Liver (tissue), 9 donors: ENCODE results near the gene BAZ2B. TPM values are rescaled to one million over a fixed set of nuclear protein-coding genes. Genes with fewer than 3 reads are reported as not detected.

Experiments used
- DNase-seq: peaks from one replicate; pipeline ENCODE4 v3.0.0-alpha.2; 2017; ENCODE audit warnings: low spot score
- H3K27ac ChIP-seq, 2 donors: one replicate each; pipeline ENCODE4 v1.7.0; 2013; ENCODE audit warnings: inconsistent platforms in 2 of 2, low read length in 2 of 2, control low read depth in 1 of 2, low read depth in 1 of 2, mild to moderate bottlenecking in 1 of 2
- H3K27me3 ChIP-seq, 4 donors: one replicate each; pipeline versions ENCODE4 v1.6.1 to v1.7.0; 2013; ENCODE audit warnings: low read length in 3 of 4, inconsistent platforms in 1 of 4, mild to moderate bottlenecking in 1 of 4, moderate library complexity in 1 of 4; ENCODE audit not compliant: control insufficient read depth in 4 of 4, insufficient read depth in 4 of 4
- H3K36me3 ChIP-seq, 4 donors: one replicate each; pipeline versions ENCODE4 v1.6.1 to v1.7.0; 2013; ENCODE audit warnings: low read length in 3 of 4, mild to moderate bottlenecking in 3 of 4, low read depth in 1 of 4, moderate library complexity in 1 of 4; ENCODE audit not compliant: control insufficient read depth in 4 of 4, insufficient read depth in 3 of 4
- H3K4me1 ChIP-seq, 4 donors: one replicate each; pipeline versions ENCODE4 v1.6.1 to v1.7.0; 2013; ENCODE audit warnings: low read length in 3 of 4, mild to moderate bottlenecking in 3 of 4, moderate library complexity in 1 of 4; ENCODE audit not compliant: control insufficient read depth in 4 of 4, insufficient read depth in 4 of 4
- H3K4me3 ChIP-seq, 3 donors: one replicate each; pipeline versions ENCODE4 v1.6.1 to v1.7.0; 2013; ENCODE audit warnings: low read length in 3 of 3, control low read depth in 1 of 3, low read depth in 1 of 3, mild to moderate bottlenecking in 1 of 3
- H3K9ac ChIP-seq, 2 donors: one replicate each; pipeline ENCODE4 v1.7.0; 2013; ENCODE audit warnings: low read length in 2 of 2, mild to moderate bottlenecking in 2 of 2, moderate library complexity in 2 of 2, control low read depth in 1 of 2, low read depth in 1 of 2
- H3K9me3 ChIP-seq, 4 donors: one replicate each; pipeline versions ENCODE4 v1.6.1 to v1.7.0; 2013; ENCODE audit warnings: low read length in 3 of 4; ENCODE audit not compliant: control insufficient read depth in 4 of 4
- ATF3 ChIP-seq: IDR thresholded peaks from 2 replicates; pipeline ENCODE4 v1.6.1; 2016; ENCODE audit warnings: antibody characterized with exemption
- CTCF ChIP-seq: fragments of 150-350 bp; IDR thresholded peaks from 2 replicates; pipeline ENCODE4 v1.5.1; 2017; ENCODE audit warnings: improper control_type of control experiment, low read depth, low read length; ENCODE audit not compliant: missing input control
- EGR1 ChIP-seq, 2 donors: IDR thresholded peaks; 2 replicates each; pipeline ENCODE4 v1.6.1; 2016 to 2018; ENCODE audit warnings: antibody characterized with exemption in 2 of 2, low read depth in 2 of 2
- FOXA1 ChIP-seq: IDR thresholded peaks from 2 replicates; pipeline ENCODE4 v1.6.1; 2016; ENCODE audit warnings: antibody characterized with exemption
- FOXA2 ChIP-seq: IDR thresholded peaks from 2 replicates; pipeline ENCODE4 v1.6.1; 2016; ENCODE audit warnings: antibody characterized with exemption
- GABPA ChIP-seq, 2 donors: IDR thresholded peaks in 1 of 2; conservative IDR thresholded peaks in 1 of 2; 2 replicates each; pipeline ENCODE4 v1.6.1; 2016; ENCODE audit warnings: antibody characterized with exemption in 2 of 2, mild to moderate bottlenecking in 1 of 2, moderate library complexity in 1 of 2
- HNF4A ChIP-seq, 2 donors: conservative IDR thresholded peaks; 2 replicates each; pipeline ENCODE4 v1.6.1; 2016; ENCODE audit warnings: antibody characterized with exemption in 2 of 2, mild to moderate bottlenecking in 2 of 2
- HNF4G ChIP-seq: IDR thresholded peaks from 2 replicates; pipeline ENCODE4 v1.6.1; 2016; ENCODE audit warnings: antibody characterized with exemption
- JUND ChIP-seq, 2 donors: IDR thresholded peaks; 2 replicates each; pipeline ENCODE4 v1.6.1; 2016; ENCODE audit warnings: antibody characterized with exemption in 2 of 2
- MAX ChIP-seq: IDR thresholded peaks from 2 replicates; pipeline ENCODE4 v1.6.1; 2016; ENCODE audit warnings: antibody characterized with exemption
- NR2F2 ChIP-seq: IDR thresholded peaks from 2 replicates; pipeline ENCODE4 v1.6.1; 2016; ENCODE audit warnings: antibody characterized with exemption
- RAD21 ChIP-seq, 2 donors: IDR thresholded peaks; 2 replicates each; pipeline ENCODE4 v1.6.1; 2016; ENCODE audit warnings: antibody characterized with exemption in 2 of 2, mild to moderate bottlenecking in 2 of 2
- REST ChIP-seq: IDR thresholded peaks from 2 replicates; pipeline ENCODE4 v1.6.1; 2016; ENCODE audit warnings: antibody characterized with exemption, mild to moderate bottlenecking
- RXRA ChIP-seq, 2 donors: IDR thresholded peaks; 2 replicates each; pipeline ENCODE4 v1.6.1; 2017 to 2018; ENCODE audit warnings: antibody characterized with exemption in 2 of 2, mild to moderate bottlenecking in 1 of 2
- SP1 ChIP-seq: IDR thresholded peaks from 2 replicates; pipeline ENCODE4 v1.6.1; 2018; ENCODE audit warnings: antibody characterized with exemption, mild to moderate bottlenecking
- TAF1 ChIP-seq: conservative IDR thresholded peaks from 2 replicates; pipeline ENCODE4 v1.6.1; 2016; ENCODE audit warnings: antibody characterized with exemption, mild to moderate bottlenecking
- YY1 ChIP-seq: IDR thresholded peaks from 2 replicates; pipeline ENCODE4 v1.6.1; 2016; ENCODE audit warnings: antibody characterized with exemption, mild to moderate bottlenecking
- ZBTB33 ChIP-seq: IDR thresholded peaks from 2 replicates; pipeline ENCODE4 v1.6.1; 2016; ENCODE audit warnings: antibody characterized with exemption
- WGBS: extraction: QIAGEN DNeasy Blood & Tissue Kit; methylation state at CpG from one replicate; pipeline ENCODE4 v1.1.7; 2013; 5-methylcytosine and 5-hydroxymethylcytosine counted together
- polyA plus RNA-seq, 2 donors: library from polyadenylated mRNA; stranded (reverse) in 1 of 2; unstranded in 1 of 2; fragments of 200-250 nt in 1 of 2; fragments of >200 nt in 1 of 2; fragmentation: Nextera tagmentation in 1 of 2; extraction: Ambion mirVana in 1 of 2; gene quantifications; one replicate each; pipeline versions ENCODE4 v1.2.1 to v1.2.3, GENCODE V29; 2013 to 2015
- total RNA-seq, 2 donors: library from RNA; depleted of rRNA; stranded (reverse); fragments of >200 nt; gene quantifications; one replicate each; pipeline ENCODE4 v1.2.3, GENCODE V29; 2014
- donor health status: healthy.
- donor health status: healthy.
- donor health status: healthy.
- donor health status: healthy.
- donor health status: healthy.

The BAZ2B gene
- total and polyA plus RNA-seq, 4 donors: 6.7 to 61.0 (median 24.9) TPM

- TF ChIP-seq HNF4G (no peak), FOXA2 (no peak), MAX (no peak), TAF1 (no peak), RAD21 (IDR thresholded peaks at IDR 0.05) (no peak), ATF3 (no peak), SP1 (no peak)
Observed at GRCh38 chr2:159609811-159610549, 6.4 kb downstream of the BAZ2B start (continued).

GRCh38 chr2:159608723-159609308, 7.5 kb downstream of the BAZ2B start:
- Histone ChIP-seq H3K9me3 (no peaks in the 10 kb centered on the region), H3K27me3 (no peaks in the 10 kb centered on the region), H3K27ac (no peak overlapping the region), H3K4me3 (no peak overlapping the region), H3K4me1 (peaks cover 2 to 27% (median 18%) of the 10 kb centered on the region in 4 donors), H3K36me3 (no peaks in the 10 kb centered on the region), H3K9ac (no peak overlapping the region)
- WGBS: 95% methylated on average over 1 of the region's 1 CpG
- TF ChIP-seq HNF4G: no peak
- TF ChIP-seq RXRA (IDR thresholded peaks at IDR 0.05): no peak
- TF ChIP-seq NR2F2: no peak
- TF ChIP-seq REST: no peak
- no peak for TF ChIP-seq TAF1
- TF ChIP-seq FOXA1: no peak
- TF ChIP-seq HNF4A (conservative IDR thresholded peaks at IDR 0.05): no peak
- no peak for TF ChIP-seq CTCF
- no peak for TF ChIP-seq YY1
- no peak for TF ChIP-seq ZBTB33
- TF ChIP-seq MAX: no peak
- TF ChIP-seq ATF3: no peak
- no peak for TF ChIP-seq SP1
- TF ChIP-seq FOXA2: no peak
- no peak for TF ChIP-seq RAD21 (IDR thresholded peaks at IDR 0.05)
- no peak for TF ChIP-seq JUND (IDR thresholded peaks at IDR 0.05)
- no peak for TF ChIP-seq GABPA (IDR thresholded peaks at IDR 0.05 in 1 of 2, conservative IDR thresholded peaks at IDR 0.05 in 1 of 2)
- no peak for TF ChIP-seq EGR1 (IDR thresholded peaks at IDR 0.05; ENCODE audit: low read depth in 2 of 2)
- no peak for DNase-seq
